H1 (cell line): ENCODE data around the gene XIRP1. TPM values are rescaled to one million over a fixed set of nuclear protein-coding genes. Genes with fewer than 3 reads are reported as not detected.

ENCODE experiments used
- CTCF ChIA-PET: fragments of 300-600 bp; sonication (Branson Sonifier 250); formaldehyde crosslinking; loops from one replicate; lab custom pipeline; 2021; ENCODE audit not compliant: partially characterized antibody; lab: Charles Lee
- POLR2A ChIA-PET: fragments of 300-600 bp; sonication (Branson Sonifier 250); formaldehyde crosslinking; loops from one replicate; lab custom pipeline; 2021; ENCODE audit warnings: inconsistent platforms; ENCODE audit not compliant: partially characterized antibody; lab: Charles Lee
- DNase-seq, 2 experiments: peaks; one replicate each; pipeline versions ENCODE4 v3.0.0 to v3.0.0-alpha.2; 2010 to 2022; ENCODE audit warnings: low spot score in 2 of 2, low read depth in 1 of 2, mixed read lengths in 1 of 2
- FAIRE-seq: peaks from 2 replicates; lab custom pipeline; 2011; peaks lifted over from hg19 to GRCh38; lab: Jason Lieb, UNC
- H2AFZ ChIP-seq: 2 replicates; pipeline ENCODE4 v1.8.1; 2012; ENCODE audit warnings: low read length, inconsistent platforms
- H2AK5ac ChIP-seq: 2 replicates; pipeline ENCODE4 v1.6.1; 2013; ENCODE audit warnings: low read depth, low read length
- H2BK120ac ChIP-seq: replicated peaks from 2 replicates; pipeline ENCODE3; 2013; ENCODE audit warnings: low read depth, low read length, inconsistent platforms
- H2BK12ac ChIP-seq: 2 replicates; pipeline ENCODE4 v1.6.1; 2013; ENCODE audit warnings: low read depth, low read length
- H2BK15ac ChIP-seq: 2 replicates; pipeline ENCODE4 v1.6.1; 2013; ENCODE audit warnings: low read length
- H2BK20ac ChIP-seq: 2 replicates; pipeline ENCODE4 v1.6.1; 2013; ENCODE audit warnings: low read length
- H2BK5ac ChIP-seq: 2 replicates; pipeline ENCODE4 v1.6.1; 2013; ENCODE audit warnings: low read depth, low read length
- H3K14ac ChIP-seq: 2 replicates; pipeline ENCODE4 v1.6.1; 2013; ENCODE audit warnings: inconsistent platforms; ENCODE audit not compliant: insufficient read length
- H3K18ac ChIP-seq: 2 replicates; pipeline ENCODE4 v1.6.1; 2013; ENCODE audit warnings: low read length; ENCODE audit errors: extremely low read depth
- H3K23ac ChIP-seq: 2 replicates; pipeline ENCODE4 v1.6.1; 2013; ENCODE audit warnings: inconsistent platforms; ENCODE audit not compliant: insufficient read length
- H3K23me2 ChIP-seq: 2 replicates; pipeline ENCODE4 v1.6.1; 2013; ENCODE audit warnings: low read depth, low read length
- H3K27ac ChIP-seq: 2 replicates; pipeline ENCODE4 v1.6.1; 2011; ENCODE audit warnings: low read depth, low read length, inconsistent platforms
- H3K27me3 ChIP-seq, 4 experiments: replicated peaks in 1 of 4; 1 replicate in 1 of 4; 2 replicates in 3 of 4; pipeline versions ENCODE4 v1.6.1 to v1.8.1; 2011 to 2013; ENCODE audit warnings: low read length in 3 of 4, mild to moderate bottlenecking in 3 of 4, inconsistent platforms in 2 of 4, mixed read lengths in 2 of 4, moderate library complexity in 1 of 4; ENCODE audit not compliant: control insufficient read depth in 3 of 4, insufficient read depth in 3 of 4; ENCODE audit errors: extremely low read depth in 1 of 4
- H3K36me3 ChIP-seq, 4 experiments: 2 replicates each; pipeline versions ENCODE4 v1.6.1 to v1.8.1; 2011 to 2013; ENCODE audit warnings: mild to moderate bottlenecking in 4 of 4, low read length in 3 of 4, moderate library complexity in 2 of 4, control low read depth in 1 of 4, inconsistent platforms in 1 of 4; ENCODE audit not compliant: insufficient read depth in 4 of 4, control insufficient read depth in 2 of 4
- H3K4ac ChIP-seq: replicated peaks from 2 replicates; pipeline ENCODE3; 2013; ENCODE audit warnings: low read length, low read depth, mixed read lengths, inconsistent platforms; ENCODE audit not compliant: insufficient read length
- H3K4me1 ChIP-seq, 4 experiments: replicated peaks in 1 of 4; 1 replicate in 1 of 4; 2 replicates in 3 of 4; pipeline versions ENCODE4 v1.6.1 to v1.8.1; 2011 to 2013; ENCODE audit warnings: low read length in 3 of 4, inconsistent platforms in 2 of 4, mixed read lengths in 1 of 4; ENCODE audit not compliant: insufficient read depth in 4 of 4, control insufficient read depth in 3 of 4
- H3K4me2 ChIP-seq, 2 experiments: 2 replicates each; pipeline versions ENCODE4 v1.6.1 to v1.8.1; 2011 to 2013; ENCODE audit warnings: low read depth in 2 of 2, low read length in 2 of 2, control low read depth in 1 of 2, inconsistent platforms in 1 of 2, mild to moderate bottlenecking in 1 of 2; ENCODE audit not compliant: insufficient read depth in 1 of 2
- H3K4me3 ChIP-seq, 4 experiments: fragments of 200-600, 300-600 bp in 1 of 4; sonication (generic), shearing (Covaris generic), sonication (Bioruptor Twin) in 1 of 4; 2 replicates each; pipeline versions ENCODE4 v1.5.1 to v1.8.1; 2011 to 2016; ENCODE audit warnings: low read length in 4 of 4, low read depth in 3 of 4, control low read depth in 2 of 4, inconsistent platforms in 2 of 4, mild to moderate bottlenecking in 2 of 4, mixed read lengths in 1 of 4, moderate library complexity in 1 of 4; ENCODE audit not compliant: insufficient read depth in 2 of 4; ENCODE audit errors: extremely low read depth in 1 of 4
- H3K56ac ChIP-seq: replicated peaks from 2 replicates; pipeline ENCODE3; 2013; ENCODE audit warnings: low read depth, mild to moderate bottlenecking, mixed read lengths, low read length, inconsistent platforms; ENCODE audit not compliant: insufficient read length
- H3K79me1 ChIP-seq: 2 replicates; pipeline ENCODE4 v1.6.1; 2013; ENCODE audit warnings: low read depth, low read length, control low read depth
- H3K79me2 ChIP-seq, 2 experiments: 2 replicates each; pipeline versions ENCODE4 v1.6.1 to v1.8.1; 2012 to 2013; ENCODE audit warnings: low read length in 2 of 2, mild to moderate bottlenecking in 2 of 2, inconsistent platforms in 1 of 2; ENCODE audit not compliant: insufficient read depth in 2 of 2, control insufficient read depth in 1 of 2
- H3K9ac ChIP-seq, 4 experiments: replicated peaks in 1 of 4; 1 replicate in 1 of 4; 2 replicates in 3 of 4; pipeline versions ENCODE4 v1.6.1 to v1.8.1; 2011 to 2013; ENCODE audit warnings: low read depth in 3 of 4, low read length in 3 of 4, control low read depth in 2 of 4, mild to moderate bottlenecking in 2 of 4, moderate library complexity in 2 of 4, inconsistent platforms in 1 of 4; ENCODE audit errors: extremely low read depth in 1 of 4
- H3K9me3 ChIP-seq, 2 experiments: 2 replicates each; pipeline versions ENCODE4 v1.6.1 to v1.8.1; 2012 to 2013; ENCODE audit warnings: mild to moderate bottlenecking in 2 of 2, moderate library complexity in 2 of 2, control low read depth in 1 of 2, inconsistent platforms in 1 of 2, low read depth in 1 of 2, low read length in 1 of 2, mixed read lengths in 1 of 2; ENCODE audit not compliant: insufficient read depth in 2 of 2
- H4K20me1 ChIP-seq, 2 experiments: replicated peaks in 1 of 2; 2 replicates each; pipeline versions ENCODE3 to v1.8.1; 2011 to 2013; ENCODE audit warnings: inconsistent platforms in 2 of 2, low read length in 2 of 2, mild to moderate bottlenecking in 1 of 2; ENCODE audit not compliant: insufficient read depth in 2 of 2, control insufficient read depth in 1 of 2
- H4K5ac ChIP-seq: 2 replicates; pipeline ENCODE4 v1.6.1; 2013; ENCODE audit warnings: low read length, low read depth, mixed read lengths, inconsistent platforms; ENCODE audit not compliant: insufficient read length
- H4K8ac ChIP-seq: 2 replicates; pipeline ENCODE4 v1.8.0; 2013; ENCODE audit warnings: mild to moderate bottlenecking, moderate library complexity, low read length, inconsistent platforms; ENCODE audit not compliant: insufficient read depth; ENCODE audit errors: extremely low read depth
- H4K91ac ChIP-seq: replicated peaks from 2 replicates; pipeline ENCODE3; 2013; ENCODE audit warnings: low read length, mixed read lengths, inconsistent platforms; ENCODE audit not compliant: insufficient read length
- ATF2 ChIP-seq: IDR thresholded peaks from 2 replicates; pipeline ENCODE4 v1.6.1; 2012; ENCODE audit warnings: low read length, inconsistent platforms
- CHD2 ChIP-seq: IDR thresholded peaks from 2 replicates; pipeline ENCODE4 v1.6.1; 2012; ENCODE audit warnings: low read length, improper control_type of control experiment
- EGR1 ChIP-seq: IDR thresholded peaks from 2 replicates; pipeline ENCODE4 v1.6.1; 2011; ENCODE audit warnings: low read depth, low read length, borderline replicate concordance
- JUN ChIP-seq: IDR thresholded peaks from 2 replicates; pipeline ENCODE4 v1.6.1; 2011; ENCODE audit warnings: low read depth, mild to moderate bottlenecking, improper control_type of control experiment, low read length
- NRF1 ChIP-seq: IDR thresholded peaks from 2 replicates; pipeline ENCODE4 v1.6.1; 2011; ENCODE audit warnings: mild to moderate bottlenecking, low read depth, low read length, improper control_type of control experiment
- RNF2 ChIP-seq: fragments of 200-900, 300-1000 bp; sonication (generic); IDR thresholded peaks from 2 replicates; pipeline ENCODE4 v1.7.1; 2016; ENCODE audit warnings: borderline replicate concordance, low read depth, mild to moderate bottlenecking, antibody characterized with exemption, low read length; ENCODE audit not compliant: poor library complexity, severe bottlenecking; ENCODE audit errors: missing control alignments
- RXRA ChIP-seq: IDR thresholded peaks from 2 replicates; pipeline ENCODE4 v1.6.1; 2011; ENCODE audit warnings: low read depth, mild to moderate bottlenecking, low read length, moderate library complexity; ENCODE audit not compliant: insufficient read depth
- SP4 ChIP-seq: IDR thresholded peaks from 2 replicates; pipeline ENCODE4 v1.6.1; 2012; ENCODE audit warnings: low read length, inconsistent platforms
- USF2 ChIP-seq: IDR thresholded peaks from 2 replicates; pipeline ENCODE4 v1.6.1; 2011; ENCODE audit warnings: low read length, improper control_type of control experiment
- WGBS, 2 experiments: shearing (Covaris generic) in 1 of 2; methylation state at CpG; one replicate each; pipeline versions ENCODE4 v1.1.6 to v1.1.7; 2013 to 2015; ENCODE audit warnings: low lambda C conversion rate in 2 of 2, mixed read lengths in 2 of 2, inconsistent platforms in 1 of 2, low coverage in 1 of 2, missing lambda C conversion rate in 1 of 2; ENCODE audit not compliant: insufficient replicate concordance in 2 of 2, insufficient coverage in 1 of 2, insufficient read length in 1 of 2; ENCODE audit errors: extremely low coverage in 1 of 2, missing lambda C conversion rate in 1 of 2; 5-methylcytosine and 5-hydroxymethylcytosine counted together
- polyA plus RNA-seq, 7 experiments: library from polyadenylated mRNA; depleted of rRNA in 3 of 7; stranded (reverse) in 5 of 7; unstranded in 2 of 7; fragments of >200 nt in 5 of 7; fragments of 200-250 nt in 2 of 7; gene quantifications; 1 replicate in 5 of 7; 2 replicates in 1 of 7; 4 replicates in 1 of 7; pipeline versions ENCODE4 v1.2.1 to v1.2.3, GENCODE V29; 2011 to 2013; ENCODE audit warnings: missing spikeins in 2 of 7, mixed read lengths in 2 of 7
- total RNA-seq: library from RNA; stranded (reverse); fragmentation: NEBNext Ultra II Directional; extraction: Animal tissue kit (Norgen Biotek cat#: 25700); gene quantifications from 2 replicates; pipeline ENCODE4 v1.2.1, GENCODE V29; 2021

The XIRP1 gene
- total and polyA plus RNA-seq, 2 of the 8 experiments (the other 6 are each of a cell fraction or from before 2014, with no cell fraction given), result not detected

- no peak overlapping the region for H3K23ac ChIP-seq
- H4K20me1 ChIP-seq, result peaks cover 0 to 7% of the 10 kb centered on the region in 2 experiments
- CTCF ChIA-PET, result interaction anchor here (1.0 to 6.8 kb wide), 4 partner anchors 51 to 153 kb away, joined by 4 to 43 read pairs (median 7); no protein-coding TSS in a partner anchor
- TF ChIP-seq ATF2 (no peak), RXRA (no peak), USF2 (no peak), EGR1 (no peak), SP4 (no peak), JUN (no peak), RNF2 (no peak), NRF1 (no peak), CHD2 (no peak)
These were observed 54.2 kb downstream of the XIRP1 start for GRCh38 chr3:39137991-39138803.

More at GRCh38 chr3:39137991-39138803, 54.2 kb downstream of the XIRP1 start:
- no peak overlapping the region for H4K8ac ChIP-seq
- FAIRE-seq (no peak), DNase-seq (no peak)
- no peak overlapping the region for H4K5ac ChIP-seq
- H2AFZ ChIP-seq, result no peak overlapping the region
- no peak overlapping the region for H2BK15ac ChIP-seq
- H3K27ac ChIP-seq, result no peak overlapping the region
- no peaks in the 10 kb centered on the region for H3K23me2 ChIP-seq
- H2BK5ac ChIP-seq, result no peak overlapping the region
- H3K4ac ChIP-seq, result no peak overlapping the region
- H3K56ac ChIP-seq, result no peak overlapping the region
- H3K79me1 ChIP-seq, result peaks cover 2% of the 10 kb centered on the region; the same call in 1 of the 2 replicates
- H3K9me3 ChIP-seq, result no peaks in the 10 kb centered on the region
- H3K79me2 ChIP-seq, result no peaks in the 10 kb centered on the region
- H2BK120ac ChIP-seq, result no peak overlapping the region
- H3K4me2 ChIP-seq, result no peak overlapping the region
- no peak overlapping the region for H2BK12ac ChIP-seq
- 92% methylated on average over 10 of the region's 10 CpGs; no CpG with 5 or more reads in 1 of the 2 experiments for WGBS, 2 experiments
- peaks cover 4 to 14% (median 5%) of the 10 kb centered on the region in 4 experiments; a peak in 6 of 8 replicates for H3K36me3 ChIP-seq
- POLR2A ChIA-PET, result interaction anchor here (1.3 to 3.3 kb wide), 3 partner anchors 9 to 13 kb away, joined by 4 to 13 read pairs (median 8); no protein-coding TSS in a partner anchor
- H2BK20ac ChIP-seq, result no peak overlapping the region
- no peak overlapping the region for H3K9ac ChIP-seq
- no peak overlapping the region for H3K4me3 ChIP-seq
- H3K18ac ChIP-seq, result no peak overlapping the region; the same call in 1 of the 2 replicates
- peaks cover 0 to 3% (median 0%) of the 10 kb centered on the region in 4 experiments; a peak in 1 of 7 replicates for H3K4me1 ChIP-seq
- no peaks in the 10 kb centered on the region for H3K27me3 ChIP-seq
- H4K91ac ChIP-seq, result no peak overlapping the region
- no peak overlapping the region for H3K14ac ChIP-seq
- no peak overlapping the region for H2AK5ac ChIP-seq
